ENCODE measurements around the gene MED15.

GRCh38 chr22:20580179-20580578, 72.8 kb downstream of the MED15 start:
- no peak for TF ChIP-seq POLR2A (IDR thresholded peaks at IDR 0.05; ENCODE audit: control extremely low read depth in 1 of 2, low read depth in 2 of 2, low read length in 2 of 2)
- no peak for TF ChIP-seq KDM5A (IDR thresholded peaks at IDR 0.05; ENCODE audit: low read length)
- no peak for TF ChIP-seq GABPA (IDR thresholded peaks at IDR 0.05; ENCODE audit: borderline replicate concordance, insufficient read depth, low read length)
- no peak for TF ChIP-seq JUN (IDR thresholded peaks at IDR 0.05; ENCODE audit: low read depth, low read length)
- TF ChIP-seq MAX (IDR thresholded peaks at IDR 0.05) = no peak
- TF ChIP-seq POLR2AphosphoS5 (IDR thresholded peaks at IDR 0.05; ENCODE audit: low read depth, low read length) = no peak
- TF ChIP-seq CTCF (IDR thresholded peaks at IDR 0.05; ENCODE audit: control extremely low read depth in 1 of 3, insufficient read depth in 1 of 3, low read depth in 1 of 3, low read length in 3 of 3) = no peak
- TF ChIP-seq TAF1 (IDR thresholded peaks at IDR 0.05; ENCODE audit: low read depth, low read length) = no peak
- TF ChIP-seq RFX5 (IDR thresholded peaks at IDR 0.05; ENCODE audit: borderline replicate concordance, low read depth, low read length) = no peak

Measured in H1 (cell line).